Body of pancreas (tissue), 4 donors: ENCODE data around the gene FAM20C. TPM values are rescaled to one million over a fixed set of nuclear protein-coding genes. Genes with fewer than 3 reads are reported as not detected.

Experiments used
- ATAC-seq: fragments of 150-250 bp; one replicate; pipeline ENCODE4 v1.9.1; 2016
- DNase-seq, 4 donors: peaks; one replicate each; pipeline ENCODE4 v3.0.0-alpha.2; 2019
- H3K27ac ChIP-seq, 4 donors: fragments of 200-600 bp; sonication (generic); 1 replicate in 3 of 4; 2 replicates in 1 of 4; pipeline versions ENCODE4 v1.5.1 to v1.6.1; 2016 to 2019; ENCODE audit warnings: mild to moderate bottlenecking in 1 of 4, mixed read lengths in 1 of 4, moderate library complexity in 1 of 4
- H3K27me3 ChIP-seq, 2 donors: fragments of 200-600 bp; sonication (generic); one replicate each; pipeline ENCODE4 v1.6.0; 2016; ENCODE audit warnings: mild to moderate bottlenecking in 1 of 2
- H3K36me3 ChIP-seq, 2 donors: fragments of 200-600 bp; sonication (generic); replicated peaks in 1 of 2; 2 replicates each; pipeline ENCODE4 v1.5.1; 2016; ENCODE audit warnings: low read depth in 2 of 2; ENCODE audit not compliant: insufficient read depth in 1 of 2
- H3K4me1 ChIP-seq: fragments of 200-600 bp; sonication (generic); one replicate; pipeline ENCODE4 v1.6.0; 2016
- H3K4me3 ChIP-seq, 2 donors: fragments of 200-600 bp; sonication (generic); 1 replicate in 1 of 2; 2 replicates in 1 of 2; pipeline ENCODE4 v1.5.1; 2016 to 2019
- H3K9me3 ChIP-seq, 3 donors: fragments of 200-600 bp; sonication (generic); 1 replicate in 2 of 3; 2 replicates in 1 of 3; pipeline ENCODE4 v1.5.1; 2016
- CTCF ChIP-seq, 7 experiments: fragments of 450-650 bp in 4 of 7; fragments of 200-600 bp in 3 of 7; sonication (generic) in 3 of 7; IDR thresholded peaks; one replicate each; pipeline ENCODE4 v1.5.1; 2016 to 2019; ENCODE audit warnings: antibody characterized with exemption in 7 of 7
- POLR2A ChIP-seq, 3 donors: fragments of 450-650 bp; IDR thresholded peaks; one replicate each; pipeline ENCODE4 v1.6.1; 2016; ENCODE audit warnings: antibody characterized with exemption in 3 of 3, mild to moderate bottlenecking in 2 of 3
- WGBS, 2 donors: methylation state at CpG; one replicate each; pipeline ENCODE4 v1.1.5; 2017; 5-methylcytosine and 5-hydroxymethylcytosine counted together
- intact Hi-C: fragments of 100-400 bp; cut with DNase I; formaldehyde crosslinking; loops from one replicate; pipeline ENCODE4 v1.15.1; 2023
- total RNA-seq, 2 donors: library from RNA; depleted of rRNA; stranded (reverse); fragments of >200 nt; gene quantifications; one replicate each; pipeline ENCODE4 v1.1.0, GENCODE V29; 2016

FAM20C gene
- total RNA-seq, 2 donors from 2014 or later = 12.7 to 26.0 TPM

- Histone ChIP-seq H3K27ac (no peak overlapping the region), H3K27me3 (no peaks in the 10 kb centered on the region), H3K4me1 (no peaks in the 10 kb centered on the region), H3K9me3 (no peaks in the 10 kb centered on the region), H3K36me3 (no peaks in the 10 kb centered on the region), H3K4me3 (no peak overlapping the region)
- intact Hi-C loops = no loop called here
- TF ChIP-seq CTCF (IDR thresholded peaks at IDR 0.05) (no peak), POLR2A (IDR thresholded peaks at IDR 0.05) (no peak)
- WGBS, 2 donors = 88% methylated on average over 19 to 20 of the region's 20 CpGs
- DNase-seq (no peak), ATAC-seq (no peak)
Observed at GRCh38 chr7:248732-249435, 56.5 kb downstream of the FAM20C start.

GRCh38 chr7:249989-250388 lies 57.6 kb downstream of the FAM20C start:
- Histone ChIP-seq H3K4me1 (no peaks in the 10 kb centered on the region), H3K4me3 (no peak overlapping the region), H3K27ac (no peak overlapping the region), H3K36me3 (no peaks in the 10 kb centered on the region), H3K27me3 (no peaks in the 10 kb centered on the region), H3K9me3 (no peaks in the 10 kb centered on the region)
- TF ChIP-seq CTCF (IDR thresholded peaks at IDR 0.05) = no peak
- TF ChIP-seq POLR2A (IDR thresholded peaks at IDR 0.05) = no peak
- ATAC-seq (no peak), DNase-seq (no peak)
- intact Hi-C loops = no loop called here
- WGBS, 2 donors = 88 to 89% methylated on average over 12 of the region's 12 CpGs

GRCh38 chr7:250523-250922 lies 58.2 kb downstream of the FAM20C start:
- no peaks in the 10 kb centered on the region for H3K36me3 ChIP-seq
- no peaks in the 10 kb centered on the region for H3K27me3 ChIP-seq
- no peak for ATAC-seq
- no peaks in the 10 kb centered on the region for H3K9me3 ChIP-seq
- DNase-seq = no peak
- intact Hi-C loops = no loop called here
- no peak overlapping the region for H3K4me3 ChIP-seq
- H3K27ac ChIP-seq = no peak overlapping the region
- TF ChIP-seq POLR2A (IDR thresholded peaks at IDR 0.05) (no peak), CTCF (IDR thresholded peaks at IDR 0.05) (no peak)
- H3K4me1 ChIP-seq = no peaks in the 10 kb centered on the region
- WGBS, 2 donors = 90 to 94% methylated on average over 15 of the region's 15 CpGs

- Histone ChIP-seq H3K27ac (no peak overlapping the region), H3K9me3 (no peaks in the 10 kb centered on the region), H3K4me1 (no peaks in the 10 kb centered on the region), H3K27me3 (no peaks in the 10 kb centered on the region), H3K36me3 (no peaks in the 10 kb centered on the region), H3K4me3 (no peak overlapping the region)
- no peak for DNase-seq
- WGBS, 2 donors = 93 to 100% methylated on average over 1 to 20 of the region's 20 CpGs
- TF ChIP-seq POLR2A (IDR thresholded peaks at IDR 0.05) = no peak
- no peak for TF ChIP-seq CTCF (IDR thresholded peaks at IDR 0.05)
- intact Hi-C loops = no loop called here
- no peak for ATAC-seq
Observed at GRCh38 chr7:251005-251404, 58.6 kb downstream of the FAM20C start.
